DMS153 treated with DMSO at 0.1 percent for 48 hours (cell line): Measurements from ENCODE around the gene VPS52.
"Not testable (repeated sequence)": the region's sequence is repeated elsewhere in the genome, so short reads cannot be mapped to it uniquely, and the experiment has no call there.

Experiments used
- DNase-seq: peaks from one replicate; lab custom pipeline; 2025; ENCODE audit not compliant: unreplicated experiment; lab: John Stamatoyannopoulos, UW

The VPS52 gene

GRCh38 chr6:33251395-33252012, 20.2 kb downstream of the VPS52 start:
- no peak for DNase-seq

GRCh38 chr6:33250731-33251130, 20.9 kb downstream of the VPS52 start:
- DNase-seq: no peak

- peak; percentile 11 for DNase-seq
Observed at GRCh38 chr6:33249732-33250630, 21.7 kb downstream of the VPS52 start.

GRCh38 chr6:33248932-33249731, 22.5 kb downstream of the VPS52 start:
- peak; percentile 98 for DNase-seq

GRCh38 chr6:33248643-33248931, 23.1 kb downstream of the VPS52 start:
- DNase-seq: no peak

GRCh38 chr6:33247977-33248642, 23.6 kb downstream of the VPS52 start:
- peak; percentile 77 for DNase-seq

GRCh38 chr6:33243476-33243875, 28.2 kb downstream of the VPS52 start:
- no peak for DNase-seq

- no peak for DNase-seq
Observed at GRCh38 chr6:33241968-33242367, 29.7 kb downstream of the VPS52 start.

GRCh38 chr6:33237741-33238140, 33.9 kb downstream of the VPS52 start:
- DNase-seq: no peak

GRCh38 chr6:33236852-33237251, 34.8 kb downstream of the VPS52 start:
- no peak for DNase-seq

- no peak for DNase-seq
Observed at GRCh38 chr6:33236328-33236727, 35.3 kb downstream of the VPS52 start.

- DNase-seq: no peak
Observed at GRCh38 chr6:33235221-33235634, 36.4 kb downstream of the VPS52 start.

- not testable (repeated sequence) for DNase-seq
Observed at GRCh38 chr6:33226503-33227120, 45.1 kb downstream of the VPS52 start.

- no peak for DNase-seq
Observed at GRCh38 chr6:33217681-33218080, 54.0 kb downstream of the VPS52 start.

- DNase-seq: no peak
Observed at GRCh38 chr6:33217246-33217645, 54.4 kb downstream of the VPS52 start.

- no peak for DNase-seq
Observed at GRCh38 chr6:33216117-33216649, 55.5 kb downstream of the VPS52 start.

GRCh38 chr6:33215271-33216116, 56.2 kb downstream of the VPS52 start:
- no peak for DNase-seq

- DNase-seq: no peak
Observed at GRCh38 chr6:33213989-33214335, 57.7 kb downstream of the VPS52 start.

GRCh38 chr6:33213166-33213988, 58.3 kb downstream of the VPS52 start:
- no peak for DNase-seq
